TTC549 (cell line): Measurements from ENCODE around the gene OCSTAMP.

Experiments used
- FAIRE-seq: peaks from 2 replicates; lab custom pipeline; 2012; peaks lifted over from hg19 to GRCh38; lab: Jason Lieb, UNC

OCSTAMP gene, protein sequence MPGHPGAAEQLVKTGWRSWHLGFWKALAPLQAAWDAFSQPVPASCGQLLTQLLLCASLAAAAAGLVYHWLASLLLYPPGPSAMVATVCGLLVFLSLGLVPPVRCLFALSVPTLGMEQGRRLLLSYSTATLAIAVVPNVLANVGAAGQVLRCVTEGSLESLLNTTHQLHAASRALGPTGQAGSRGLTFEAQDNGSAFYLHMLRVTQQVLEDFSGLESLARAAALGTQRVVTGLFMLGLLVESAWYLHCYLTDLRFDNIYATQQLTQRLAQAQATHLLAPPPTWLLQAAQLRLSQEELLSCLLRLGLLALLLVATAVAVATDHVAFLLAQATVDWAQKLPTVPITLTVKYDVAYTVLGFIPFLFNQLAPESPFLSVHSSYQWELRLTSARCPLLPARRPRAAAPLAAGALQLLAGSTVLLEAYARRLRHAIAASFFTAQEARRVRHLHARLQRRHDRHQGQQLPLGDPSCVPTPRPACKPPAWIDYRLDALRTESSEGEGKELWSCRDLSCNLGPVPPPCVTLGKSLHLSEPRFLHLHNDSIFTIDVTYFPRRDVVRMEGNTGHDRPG

DNA sequence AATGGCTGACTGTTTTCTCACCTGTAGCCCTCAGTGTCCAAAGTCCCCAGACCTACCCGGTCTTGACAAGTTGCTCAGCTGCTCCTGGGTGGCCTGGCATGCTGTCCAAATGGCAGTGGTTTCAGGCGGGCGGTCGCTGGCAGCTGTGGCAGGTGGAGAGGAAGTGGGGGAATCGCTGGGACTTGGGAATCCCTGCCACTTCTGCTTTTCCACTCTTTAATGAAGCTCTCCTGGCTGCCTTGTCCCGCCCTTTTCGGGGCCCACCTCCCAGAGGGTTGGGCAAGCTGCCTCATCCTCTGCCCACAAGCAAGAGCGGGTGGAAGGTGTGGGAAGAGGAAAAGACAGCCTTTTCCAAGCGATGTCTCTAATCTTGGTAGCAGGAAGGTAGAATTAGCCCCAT is at the start of gene OCSTAMP:
Gene OCSTAMP (minus strand): TSS at position 194 of the 400 bp plus-strand sequence. CDS start 94 bp downstream, at position 100.
- FAIRE-seq: no peak

DNA sequence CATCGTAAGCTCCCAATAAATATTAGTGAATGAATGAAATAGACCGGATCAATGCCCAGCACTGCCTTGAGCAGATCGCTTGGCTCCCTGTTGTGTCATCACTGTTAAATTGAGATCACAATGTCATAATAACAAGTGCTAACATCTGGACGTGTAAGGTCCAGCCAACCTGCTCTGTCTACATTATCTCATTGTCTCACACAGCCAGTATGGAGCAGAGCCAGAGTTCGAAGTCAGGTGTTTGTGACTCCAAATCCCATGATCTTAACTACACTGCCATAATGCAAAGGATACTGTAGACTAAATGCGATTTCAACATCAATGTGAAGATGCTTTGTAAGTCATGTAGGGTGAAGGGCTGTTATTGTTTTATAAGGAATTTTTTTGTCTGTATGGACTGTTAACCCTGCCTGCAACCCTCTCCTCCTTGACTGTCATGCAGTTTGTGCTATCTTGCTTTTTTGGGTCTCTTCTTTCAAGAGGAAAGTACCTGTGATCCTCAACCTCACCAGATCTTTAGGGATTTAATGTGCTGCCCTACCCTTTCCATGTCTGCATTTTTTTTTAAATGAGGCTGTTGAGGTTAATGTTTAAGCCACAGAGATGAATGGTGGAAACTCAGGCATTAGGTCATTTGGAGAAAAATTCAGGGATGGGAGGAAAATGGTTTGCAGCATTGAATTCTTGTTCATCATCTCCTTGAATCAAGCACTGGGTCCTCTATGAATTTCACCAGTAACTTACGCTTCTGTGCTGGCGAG is 49.0 kb upstream of the OCSTAMP start:
- FAIRE-seq: no peak

DNA sequence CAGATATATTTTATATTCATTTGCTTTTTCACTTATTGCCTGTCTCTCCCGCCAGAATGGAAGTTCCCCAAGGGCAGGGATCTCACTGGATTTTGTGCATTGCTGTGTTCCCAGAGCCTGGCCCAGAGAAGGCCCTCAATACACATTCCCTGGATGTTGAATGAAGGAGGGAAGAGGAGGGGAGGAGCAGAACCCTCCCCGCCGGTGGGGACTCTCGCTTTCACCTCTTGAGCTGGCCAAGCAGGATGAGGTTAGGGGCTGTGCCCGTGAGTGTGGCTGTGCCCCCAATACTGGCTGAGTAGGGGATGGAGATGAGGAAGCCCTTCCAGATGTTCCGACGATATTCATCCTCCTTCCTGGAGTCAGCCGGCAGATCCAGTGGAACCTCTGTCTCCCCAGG is 45.5 kb upstream of the OCSTAMP start:
- no peak for FAIRE-seq

DNA sequence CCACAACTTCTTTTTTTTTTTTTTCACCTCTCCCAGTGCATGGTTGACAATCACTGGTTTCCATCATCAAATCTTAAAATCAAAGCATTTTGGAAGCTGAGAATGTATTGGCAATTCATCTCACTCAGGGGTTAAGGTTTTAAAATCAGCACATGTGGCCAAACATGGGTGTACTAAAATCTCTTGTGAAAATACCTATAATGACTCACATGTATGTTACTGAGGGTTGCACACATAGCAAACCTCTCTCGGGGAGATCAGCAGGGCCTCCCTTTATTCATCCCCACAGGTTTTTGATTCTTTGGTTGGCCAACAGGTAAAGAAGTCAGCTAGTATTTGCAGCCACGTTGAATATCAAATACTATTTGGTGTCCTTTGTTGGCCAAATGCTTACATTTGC is 44.3 kb upstream of the OCSTAMP start:
- FAIRE-seq: no peak

DNA sequence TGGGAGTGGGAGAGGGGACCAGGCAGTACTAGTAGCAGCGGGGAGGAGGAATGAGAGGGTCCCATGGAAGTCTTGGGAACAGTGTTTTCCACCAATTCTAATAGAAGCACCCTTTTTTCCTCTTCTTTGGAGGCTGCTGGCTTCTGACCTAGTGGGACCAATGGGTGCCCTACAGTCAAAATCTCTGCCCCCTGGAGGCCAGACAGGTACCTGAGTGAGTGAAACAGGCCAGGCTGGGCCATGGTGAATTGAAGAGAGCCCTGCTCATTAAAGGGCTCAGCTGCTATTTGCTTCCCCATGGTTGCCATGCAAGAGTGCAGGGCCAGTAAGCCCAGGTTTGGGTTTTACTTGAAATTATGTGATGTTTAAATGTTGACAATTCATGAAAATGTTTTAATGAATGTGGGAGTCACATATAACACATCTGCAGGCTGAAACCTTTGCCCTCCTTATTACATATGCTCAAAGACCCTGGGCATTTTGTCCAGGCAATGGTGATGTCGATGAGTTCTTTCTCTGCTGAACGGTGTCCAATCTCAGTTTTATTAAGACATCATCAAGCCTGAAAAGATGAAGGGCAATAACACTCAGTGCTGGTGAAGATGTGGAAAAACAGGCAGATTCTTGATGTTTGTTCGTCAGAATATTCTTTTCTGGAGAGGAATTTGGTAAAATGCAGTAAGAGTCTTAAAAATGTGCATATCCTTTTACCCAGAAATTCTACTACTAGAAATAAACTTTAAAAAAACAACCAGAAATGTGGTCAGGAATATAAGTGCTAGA is 42.3 kb upstream of the OCSTAMP start:
- no peak for FAIRE-seq

DNA sequence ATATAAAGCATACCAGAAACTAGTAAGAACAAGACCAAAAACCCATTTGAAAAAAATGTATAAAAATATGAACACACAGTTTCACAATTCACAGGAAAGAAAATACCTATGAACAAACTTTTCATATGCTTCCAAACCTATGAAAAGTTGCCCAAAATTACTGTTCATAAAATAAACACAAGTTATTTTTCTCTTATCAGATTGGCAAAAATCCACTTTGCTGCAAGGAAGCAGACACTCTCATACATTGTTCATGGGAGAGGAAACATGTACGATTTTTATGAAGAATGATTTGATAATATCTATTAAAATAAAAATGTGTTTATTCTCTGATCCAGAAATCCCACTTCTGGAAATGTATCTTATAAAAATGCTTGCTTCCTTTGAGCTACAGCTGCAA is 40.0 kb upstream of the OCSTAMP start:
- no peak for FAIRE-seq

DNA sequence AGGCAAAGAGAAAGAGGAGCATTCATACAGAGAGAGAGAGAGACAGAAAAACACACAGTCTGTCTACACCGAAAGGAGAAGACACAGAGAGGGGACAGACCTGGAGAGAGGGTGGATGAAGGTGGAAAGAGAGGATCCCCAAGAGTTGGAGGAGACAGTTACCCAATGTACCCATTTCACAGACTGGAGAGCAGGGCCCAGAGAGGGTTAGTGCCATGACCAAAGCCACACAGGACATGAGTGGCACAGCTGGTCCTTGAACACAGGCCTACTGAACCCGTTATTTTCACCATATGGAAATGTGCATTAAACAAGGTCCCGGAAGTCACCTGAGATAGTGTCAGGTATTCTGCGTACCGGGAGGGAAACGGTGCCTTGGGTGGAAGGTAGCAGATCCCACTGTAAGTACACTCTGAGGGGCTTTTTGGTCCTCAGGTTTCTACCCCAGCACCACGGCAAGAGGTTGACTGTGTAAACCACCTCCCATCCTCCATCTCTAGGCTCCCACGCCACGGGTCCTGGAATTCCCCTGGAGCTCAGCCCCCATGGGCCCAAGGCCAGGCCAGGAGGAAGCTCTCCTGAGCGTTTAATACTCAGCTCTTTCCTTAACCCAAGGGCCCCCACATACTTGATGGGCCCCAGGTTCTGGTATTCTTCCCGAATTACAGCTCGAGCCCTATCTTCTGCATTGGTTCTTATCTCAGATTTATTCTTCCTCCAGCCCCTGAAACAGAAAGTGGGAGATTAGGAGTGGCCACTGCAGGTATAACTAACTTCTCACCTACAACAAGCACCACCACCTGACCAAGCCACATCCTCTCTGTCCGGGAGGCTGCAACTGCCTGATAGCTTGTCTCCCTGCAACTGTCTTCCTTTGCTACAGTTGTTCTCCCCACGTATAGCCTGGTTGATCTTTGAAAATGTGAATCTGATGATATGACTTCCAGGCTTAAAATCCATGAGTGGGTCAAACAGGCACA is 38.4 kb upstream of the OCSTAMP start:
- FAIRE-seq: no peak

DNA sequence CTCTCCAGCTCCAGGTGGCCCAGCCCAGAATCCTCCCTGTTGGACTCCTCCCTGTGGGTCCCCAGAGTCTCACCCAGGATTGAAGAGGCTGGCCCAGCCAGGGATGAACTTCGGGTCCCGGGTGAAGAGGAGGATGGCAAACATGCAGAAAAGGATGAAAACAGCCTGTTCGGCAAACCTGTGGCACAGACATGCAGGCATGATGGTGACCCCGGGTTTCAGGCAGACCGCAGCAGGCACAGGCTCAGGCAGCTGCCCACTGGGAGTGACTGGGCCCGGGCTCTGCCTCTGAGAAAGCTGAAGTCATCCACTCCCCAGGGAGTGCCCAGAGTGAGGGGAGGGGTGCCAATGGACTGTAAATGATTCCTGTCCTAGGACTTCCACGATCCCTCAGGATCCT is 37.5 kb upstream of the OCSTAMP start:
- FAIRE-seq: no peak

DNA sequence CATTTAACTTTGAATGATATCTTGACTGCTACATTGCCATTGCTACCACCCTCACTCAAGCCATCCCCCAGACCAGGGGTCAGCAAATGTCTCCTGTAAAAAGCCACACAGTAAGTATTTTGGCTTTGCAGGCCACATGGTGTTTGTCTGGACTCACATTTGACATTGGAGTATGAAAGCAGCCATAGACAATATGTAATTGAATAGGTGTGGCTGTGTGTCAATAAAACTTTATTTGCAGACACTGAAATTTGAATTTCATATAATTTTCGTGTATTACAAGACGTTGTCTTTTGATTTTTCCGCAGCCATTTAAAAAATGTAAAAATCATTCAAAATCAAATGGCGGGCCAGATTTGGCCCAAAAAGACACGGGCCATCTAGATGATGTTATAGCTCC is 36.3 kb upstream of the OCSTAMP start:
- FAIRE-seq: no peak

DNA sequence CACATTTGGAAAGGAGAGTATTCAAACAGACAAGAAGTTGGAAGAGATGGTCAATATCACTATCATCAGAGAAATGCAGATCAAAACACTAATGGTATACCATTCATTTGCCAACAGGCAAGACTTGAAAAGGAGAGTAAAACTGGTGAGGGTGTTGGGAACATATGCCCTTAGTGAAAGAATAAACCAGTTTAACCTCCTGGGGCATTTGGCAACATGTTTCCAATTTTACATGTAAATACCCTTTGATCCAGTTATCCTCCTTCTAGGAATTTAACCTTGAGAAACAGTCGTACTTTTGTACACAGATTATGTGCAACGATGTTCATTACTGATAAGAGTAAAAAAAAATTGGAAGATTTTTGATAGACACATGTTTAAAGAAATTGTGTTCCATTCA is 34.1 kb upstream of the OCSTAMP start:
- FAIRE-seq: no peak

DNA sequence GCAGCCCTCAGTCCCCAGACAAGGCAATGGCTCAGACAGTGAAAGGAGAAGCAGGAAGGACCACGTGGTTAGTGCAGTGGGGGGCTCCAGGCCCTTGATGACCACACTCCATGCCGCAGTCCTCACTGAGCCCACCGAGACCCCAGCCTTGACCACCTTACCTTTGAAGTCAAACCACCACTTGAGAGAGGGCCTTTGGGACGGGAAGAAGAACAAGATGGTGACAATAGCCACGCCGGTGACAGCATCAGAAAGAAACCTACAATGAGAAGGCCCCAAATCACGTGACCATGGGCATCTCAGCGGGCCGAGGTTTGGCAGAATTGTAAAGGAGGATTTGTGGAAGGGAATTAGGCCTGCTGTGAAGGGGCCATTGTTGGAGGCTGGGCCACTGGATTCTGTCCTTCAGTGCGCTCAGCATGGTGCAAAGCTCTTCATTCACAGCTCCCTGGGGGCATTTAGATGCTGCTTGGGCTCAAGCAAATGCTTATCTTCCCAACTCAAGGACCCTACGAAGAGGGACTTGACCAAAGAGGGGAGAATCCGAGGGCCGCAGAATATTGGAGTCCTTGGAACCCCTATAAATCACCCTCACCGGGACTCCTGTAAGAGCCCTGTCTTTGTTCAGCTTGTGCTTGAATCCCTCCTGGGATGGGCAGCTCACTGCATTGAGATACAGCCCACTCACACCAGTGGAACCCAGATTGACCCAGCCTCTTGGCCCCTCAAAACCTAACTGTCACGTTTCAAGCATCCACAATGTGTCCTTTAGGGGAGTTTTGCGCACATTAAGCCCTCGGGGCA is 33.2 kb upstream of the OCSTAMP start:
- FAIRE-seq: no peak

DNA sequence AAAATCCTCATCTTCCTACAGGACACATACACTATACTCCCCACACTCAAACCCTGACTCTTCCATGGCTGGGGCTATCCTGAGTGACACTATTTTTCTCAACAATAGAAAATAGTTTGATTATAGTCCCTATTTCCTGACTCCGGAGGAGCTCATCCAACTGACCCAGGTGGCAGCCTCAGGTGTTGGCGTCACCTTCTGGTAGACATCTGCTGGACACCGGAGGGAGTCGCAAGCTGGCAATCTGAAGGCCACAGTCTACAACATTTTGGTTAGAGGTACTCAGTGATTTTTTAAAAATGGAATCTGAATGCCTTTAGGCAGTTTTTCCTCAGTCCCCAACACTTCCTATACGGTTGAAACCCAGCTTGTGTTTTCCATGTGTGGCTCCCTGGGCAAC is 32.2 kb upstream of the OCSTAMP start:
- FAIRE-seq: no peak

DNA sequence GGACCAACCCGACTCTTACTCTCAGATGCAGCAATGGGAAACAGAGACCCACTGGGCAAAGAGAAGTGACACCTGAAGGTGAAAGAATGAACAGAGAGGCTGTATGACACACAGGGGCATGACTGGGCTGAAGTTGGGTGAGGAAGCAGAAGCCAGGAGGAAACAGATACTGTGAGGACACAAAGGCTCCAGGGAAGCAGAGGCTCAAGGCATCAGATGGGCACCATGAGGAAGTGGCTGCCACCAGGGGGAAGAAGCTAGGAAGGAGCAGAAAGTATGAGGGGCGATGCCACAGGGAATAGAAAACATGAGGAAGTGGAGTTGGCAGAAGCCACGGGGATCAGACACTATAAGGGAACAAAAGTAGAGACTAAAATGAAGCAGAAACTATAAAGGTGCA is 30.9 kb upstream of the OCSTAMP start:
- no peak for FAIRE-seq

DNA sequence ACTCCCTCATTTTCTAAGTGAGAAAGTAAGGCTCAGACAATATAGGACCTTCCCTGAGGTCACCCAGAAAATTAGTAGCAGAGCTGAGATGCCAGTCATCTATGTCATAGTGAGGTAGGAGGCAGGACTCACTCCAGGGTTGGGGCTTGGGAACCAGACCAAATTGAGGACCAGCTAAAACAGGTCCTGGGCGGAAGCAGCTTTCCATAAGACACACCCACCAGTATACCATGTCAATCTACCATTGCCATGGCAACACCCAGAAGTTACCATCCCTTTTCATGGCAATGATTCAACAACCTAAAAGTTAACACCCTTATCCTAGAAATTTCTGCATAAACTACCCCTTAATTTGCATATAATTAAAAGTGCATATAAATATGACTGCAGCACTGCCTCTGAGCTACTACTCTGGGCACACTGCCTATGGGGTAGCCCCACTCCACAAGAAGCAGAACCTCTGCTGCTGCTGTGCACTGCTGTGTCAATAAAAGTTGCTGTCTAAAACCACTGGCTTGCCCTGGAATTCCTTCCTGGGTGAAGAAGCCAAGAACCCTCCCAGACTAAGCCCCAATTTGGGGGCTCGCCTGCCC is 30.3 kb upstream of the OCSTAMP start:
- no peak for FAIRE-seq

DNA sequence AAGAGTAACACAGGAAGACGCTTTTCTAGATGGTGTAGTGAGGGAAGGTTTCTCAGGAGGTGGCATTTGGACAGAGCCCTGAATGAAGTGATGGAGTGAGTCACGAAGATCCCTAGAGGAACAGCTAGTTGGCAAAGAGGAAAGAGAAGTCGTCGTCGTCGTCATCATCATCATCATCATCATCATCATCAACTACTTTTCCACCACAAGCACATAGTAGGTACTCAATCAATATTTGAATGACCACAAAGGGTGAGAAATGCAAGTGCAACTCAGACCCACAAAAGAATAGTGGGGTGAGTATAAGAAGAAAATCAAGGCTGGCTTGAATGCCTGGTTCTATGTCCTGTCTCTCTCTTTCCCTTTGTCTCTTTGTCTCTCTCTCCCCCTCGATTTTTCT is 28.3 kb upstream of the OCSTAMP start:
- FAIRE-seq: no peak

DNA sequence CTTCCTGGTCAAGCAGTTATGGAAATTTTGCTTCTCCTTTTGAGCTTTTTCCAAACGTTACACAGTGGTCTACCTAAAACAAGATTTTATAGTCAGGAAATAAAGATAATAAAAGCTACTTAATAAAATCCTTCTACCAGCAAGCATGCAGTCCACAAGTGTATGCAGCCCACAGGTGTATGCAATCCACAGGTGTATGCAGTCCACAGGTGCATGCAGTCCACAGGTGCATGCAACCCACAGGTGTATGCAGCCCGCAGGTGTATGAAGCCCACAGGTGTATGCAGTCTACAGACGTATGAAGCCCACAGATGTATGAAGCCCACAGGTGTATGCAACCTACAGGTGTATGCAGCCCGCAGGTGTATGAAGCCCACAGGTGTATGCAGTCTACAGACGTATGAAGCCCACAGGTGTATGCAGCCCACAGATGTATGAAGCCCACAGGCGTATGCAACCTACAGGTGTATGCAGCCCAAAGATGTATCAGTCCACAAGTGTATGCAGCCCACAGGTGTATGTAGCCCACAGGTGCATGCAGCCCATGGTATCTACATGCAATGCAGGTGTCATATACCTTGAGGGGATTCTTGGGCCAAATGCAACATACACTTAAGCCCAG is 26.4 kb upstream of the OCSTAMP start:
- no peak for FAIRE-seq

DNA sequence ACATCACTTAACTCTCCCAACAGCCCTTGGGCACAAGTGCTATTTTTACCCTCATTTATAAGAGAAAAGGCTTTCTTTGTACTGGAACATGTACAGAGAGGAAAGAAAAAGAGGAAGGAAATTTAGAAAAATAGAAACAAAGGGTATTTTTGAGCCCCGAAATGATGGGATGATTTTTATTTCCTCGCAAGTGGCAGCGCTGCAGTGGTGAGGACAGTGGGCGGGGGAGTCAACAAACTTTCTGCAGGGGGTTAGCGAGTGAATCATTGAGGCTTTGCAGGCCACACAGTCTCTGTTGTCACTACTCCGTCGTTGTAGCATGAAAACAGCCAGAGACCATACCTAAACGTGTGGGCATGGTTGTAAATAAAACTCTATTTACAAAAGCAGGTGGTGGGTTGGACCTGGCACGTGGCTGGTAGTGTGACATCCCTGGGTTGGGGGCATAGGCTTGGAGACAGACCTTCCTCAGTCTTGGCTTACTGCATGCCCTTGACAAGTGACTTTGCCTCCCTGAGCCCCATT is 25.5 kb upstream of the OCSTAMP start:
- no peak for FAIRE-seq

DNA sequence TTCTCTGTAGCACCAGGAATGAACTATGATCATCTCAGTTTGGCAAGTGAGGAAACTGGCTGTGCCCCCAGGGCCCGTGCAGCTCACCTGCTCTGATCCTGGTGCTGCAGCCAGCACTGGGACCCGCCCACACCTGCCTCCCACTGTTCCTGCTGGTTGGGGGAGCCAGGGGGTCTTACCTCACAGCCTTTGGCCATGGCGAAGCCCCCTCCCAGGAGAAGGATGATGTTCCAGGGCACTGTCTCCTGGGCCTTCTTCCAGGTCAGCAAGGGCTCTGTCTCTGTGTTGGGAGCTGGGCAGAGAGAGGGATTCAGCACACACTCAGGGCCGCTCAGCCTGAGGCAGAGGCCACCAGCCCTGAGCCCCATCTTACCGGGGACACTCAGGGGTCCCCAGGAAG is 24.9 kb upstream of the OCSTAMP start:
- no peak for FAIRE-seq
